Activated CD8-positive, alpha-beta T cell treated with anti-CD3 and anti-CD28 coated beads for 36 hours (primary cell): ENCODE data around the gene CACNA1S. TPM values are rescaled to one million over a fixed set of nuclear protein-coding genes. Genes with fewer than 3 reads are reported as not detected.

ENCODE experiments used
- ATAC-seq: fragments of 200-7000 bp; cut with Tn5 transposase; one replicate; pipeline ENCODE4 v1.10.0; 2021; ENCODE audit warnings: mild to moderate bottlenecking, moderate library complexity
- CTCF ChIA-PET: fragments of 350-600 bp; sonication (Branson Sonifier 250); formaldehyde crosslinking; loops from one replicate; lab custom pipeline; 2021; ENCODE audit warnings: antibody characterized with exemption; lab: Charles Lee
- POLR2A ChIA-PET: fragments of 350-600 bp; sonication (Branson Sonifier 250); formaldehyde crosslinking; loops from one replicate; lab custom pipeline; 2021; ENCODE audit warnings: antibody characterized with exemption; lab: Charles Lee
- DNase-seq: peaks from one replicate; pipeline ENCODE4 v3.0.0-alpha.2; 2020
- H3K27ac Mint-ChIP-seq: one replicate; pipeline ENCODE4 v1.8.0; 2021; ENCODE audit warnings: mild to moderate bottlenecking, mixed read lengths
- H3K27me3 Mint-ChIP-seq: one replicate; pipeline ENCODE4 v1.8.0; 2021; ENCODE audit warnings: mixed read lengths
- H3K36me3 Mint-ChIP-seq: one replicate; pipeline ENCODE4 v1.8.0; 2021; ENCODE audit warnings: low read depth, mixed read lengths
- H3K4me1 Mint-ChIP-seq: one replicate; pipeline ENCODE4 v1.8.0; 2021; ENCODE audit warnings: low read depth, mixed read lengths
- H3K4me3 Mint-ChIP-seq: one replicate; pipeline ENCODE4 v1.8.0; 2021; ENCODE audit warnings: mild to moderate bottlenecking, moderate library complexity, mixed read lengths
- H3K9me3 Mint-ChIP-seq: one replicate; pipeline ENCODE4 v1.8.0; 2021; ENCODE audit warnings: mixed read lengths
- CTCF ChIP-seq: fragments of 200-600 bp; IDR thresholded peaks from one replicate; pipeline ENCODE4 v1.8.0; 2022; ENCODE audit warnings: antibody characterized with exemption, mild to moderate bottlenecking
- intact Hi-C: fragments of 100-400 bp; cut with micrococcal nuclease; formaldehyde crosslinking; loops from one replicate; pipeline ENCODE4 v1.10.0; 2022
- total RNA-seq, 2 experiments: library from RNA; stranded (reverse); gene quantifications; one replicate each; pipeline ENCODE4 v1.2.3, GENCODE V29; 2021

Gene CACNA1S
- total RNA-seq, 2 experiments from 2014 or later = not detected

GRCh38 chr1:201011616-201012015 lies 100.6 kb downstream of the CACNA1S start:
- no peak for TF ChIP-seq CTCF
- Mint-ChIP-seq H3K4me3 (no peak overlapping the region), H3K36me3 (peaks cover 33% of the 10 kb centered on the region), H3K27ac (peak overlapping the region; percentile 54), H3K9me3 (no peaks in the 10 kb centered on the region), H3K4me1 (peaks cover 70% of the 10 kb centered on the region), H3K27me3 (no peaks in the 10 kb centered on the region)
- DNase-seq (no peak), ATAC-seq (no peak)
- intact Hi-C loops = no loop called here
- POLR2A ChIA-PET = interaction anchor here (0.6 to 2.5 kb wide), 4 partner anchors 10 to 848 kb away, joined by 3 to 8 read pairs (median 4); no protein-coding TSS in a partner anchor
- CTCF ChIA-PET = interaction anchor here (1.3 to 2.7 kb wide), 4 partner anchors 9 to 107 kb away, joined by 4 to 15 read pairs (median 10); no protein-coding TSS in a partner anchor

- H3K36me3 Mint-ChIP-seq = peaks cover 31% of the 10 kb centered on the region
- H3K4me3 Mint-ChIP-seq = no peak overlapping the region
- DNase-seq (no peak), ATAC-seq (no peak)
- no peaks in the 10 kb centered on the region for H3K27me3 Mint-ChIP-seq
- H3K9me3 Mint-ChIP-seq = no peaks in the 10 kb centered on the region
- H3K4me1 Mint-ChIP-seq = peaks cover 56% of the 10 kb centered on the region
- intact Hi-C loops = no loop called here
- ChIA-PET CTCF (interaction anchor here (0.8 to 2.7 kb wide), 7 partner anchors 10 to 39 kb away, joined by 3 to 15 read pairs (median 6); no protein-coding TSS in a partner anchor), POLR2A (interaction anchor here (1.2 to 2.5 kb wide), 4 partner anchors 9 to 12 kb away, joined by 4 to 8 read pairs (median 4); no protein-coding TSS in a partner anchor)
- peak overlapping the region; percentile 58 for H3K27ac Mint-ChIP-seq
- no peak for TF ChIP-seq CTCF
Measured at GRCh38 chr1:201009962-201010645, 102.1 kb downstream of the CACNA1S start.

- intact Hi-C loops = no loop called here
- no peak for DNase-seq
- H3K4me1 Mint-ChIP-seq = peaks cover 47% of the 10 kb centered on the region
- ATAC-seq = no peak
- H3K4me3 Mint-ChIP-seq = no peak overlapping the region
- ChIA-PET POLR2A (interaction anchor here (1.1 to 1.4 kb wide), 3 partner anchors 10 to 16 kb away, joined by 3 to 5 read pairs (median 4); no protein-coding TSS in a partner anchor), CTCF (interaction anchor here (0.8 to 2.3 kb wide), 4 partner anchors 11 to 37 kb away, joined by 3 to 10 read pairs (median 4); no protein-coding TSS in a partner anchor)
- H3K27me3 Mint-ChIP-seq = no peaks in the 10 kb centered on the region
- H3K36me3 Mint-ChIP-seq = peaks cover 34% of the 10 kb centered on the region
- H3K9me3 Mint-ChIP-seq = no peaks in the 10 kb centered on the region
- no peak for TF ChIP-seq CTCF
- peak overlapping the region; percentile 47 for H3K27ac Mint-ChIP-seq
Measured at GRCh38 chr1:201008666-201009360, 103.4 kb downstream of the CACNA1S start.

- Mint-ChIP-seq H3K4me3 (no peak overlapping the region), H3K36me3 (peaks cover 39% of the 10 kb centered on the region), H3K4me1 (peaks cover 46% of the 10 kb centered on the region), H3K27ac (no peak overlapping the region), H3K9me3 (no peaks in the 10 kb centered on the region), H3K27me3 (no peaks in the 10 kb centered on the region)
- ATAC-seq = no peak
- TF ChIP-seq CTCF = no peak
- POLR2A ChIA-PET = no interaction called here
- intact Hi-C loops = no loop called here
- CTCF ChIA-PET = no interaction called here
- DNase-seq = no peak
Measured at GRCh38 chr1:201007481-201007880, 104.7 kb downstream of the CACNA1S start.
